ENCODE data around the gene LRFN2. TPM values are rescaled to one million over a fixed set of nuclear protein-coding genes. Genes with fewer than 3 reads are reported as not detected.

Gene LRFN2
- total RNA-seq = under 1 TPM in 1 of 2 donors, not detected in 1; under 0.01 TPM
- under 1 TPM in 1 of 2 donors, not detected in 1; 0.01 TPM for polyA plus RNA-seq

GRCh38 chr6:40587240-40588069 lies at the start of gene LRFN2:
Gene LRFN2 (minus strand): TSS chr6:40587364.
- 1% methylated on average over 89 of the region's 89 CpGs for whole genome bisulfite sequencing
- Histone ChIP-seq H3K27ac (ENCODE audit: low read depth in 1 of 2, low read length in 2 of 2) (no peak within 1 kb of the TSS), H3K9ac (ENCODE audit: low read depth in 1 of 2, low read length in 2 of 2) (no peak within 1 kb of the TSS), H3K27me3 (ENCODE audit: control insufficient read depth in 4 of 4, insufficient read depth in 4 of 4, low read length in 3 of 4) (peaks cover 0 to 4% (median 1%) of the 10 kb centered on the region in 4 donors), H3K36me3 (ENCODE audit: control insufficient read depth in 4 of 4, insufficient read depth in 3 of 4, low read depth in 1 of 4, low read length in 3 of 4) (no peaks in the 10 kb centered on the region), H3K9me3 (ENCODE audit: control insufficient read depth in 4 of 4, low read length in 3 of 4) (no peaks in the 10 kb centered on the region), H3K4me3 (ENCODE audit: low read depth in 1 of 3, low read length in 3 of 3) (peak within 1 kb of the TSS; percentile 41 to 48 (median 46)), H3K4me1 (ENCODE audit: control insufficient read depth in 4 of 4, insufficient read depth in 4 of 4, low read length in 3 of 4) (peaks cover 0 to 20% (median 17%) of the 10 kb centered on the region in 4 donors)
- TF ChIP-seq RAD21 (IDR thresholded peaks at IDR 0.05) = peak; percentile 41 to 69
- peak; percentile 78 for TF ChIP-seq CTCF (IDR thresholded peaks at IDR 0.05; ENCODE audit: low read depth, low read length, missing input control)
- no peak for TF ChIP-seq SP1 (IDR thresholded peaks at IDR 0.05)
- TF ChIP-seq MAX (IDR thresholded peaks at IDR 0.05) = no peak
- DNase-seq (ENCODE audit: low spot score) = peak; percentile 74

- Histone ChIP-seq H3K27me3 (ENCODE audit: control insufficient read depth in 4 of 4, insufficient read depth in 4 of 4, low read length in 3 of 4) (peaks cover 0 to 5% (median 0%) of the 10 kb centered on the region in 4 donors), H3K27ac (ENCODE audit: low read depth in 1 of 2, low read length in 2 of 2) (no peak overlapping the region), H3K4me3 (ENCODE audit: low read depth in 1 of 3, low read length in 3 of 3) (no peak overlapping the region), H3K9ac (ENCODE audit: low read depth in 1 of 2, low read length in 2 of 2) (no peak overlapping the region), H3K4me1 (ENCODE audit: control insufficient read depth in 4 of 4, insufficient read depth in 4 of 4, low read length in 3 of 4) (no peaks in the 10 kb centered on the region), H3K9me3 (ENCODE audit: control insufficient read depth in 4 of 4, low read length in 3 of 4) (no peaks in the 10 kb centered on the region), H3K36me3 (ENCODE audit: control insufficient read depth in 4 of 4, insufficient read depth in 3 of 4, low read depth in 1 of 4, low read length in 3 of 4) (no peaks in the 10 kb centered on the region)
- WGBS = 72% methylated on average over 3 of the region's 3 CpGs
- TF ChIP-seq FOXA1 (IDR thresholded peaks at IDR 0.05) = no peak
- no peak for TF ChIP-seq REST (IDR thresholded peaks at IDR 0.05)
- no peak for DNase-seq (ENCODE audit: low spot score)
Observed at GRCh38 chr6:40634429-40634828, 47.3 kb upstream of the LRFN2 start.

- H3K27ac ChIP-seq (ENCODE audit: low read depth in 1 of 2, low read length in 2 of 2) = no peak overlapping the region
- no peak for DNase-seq (ENCODE audit: low spot score)
- H3K9me3 ChIP-seq (ENCODE audit: control insufficient read depth in 4 of 4, low read length in 3 of 4) = no peaks in the 10 kb centered on the region
- TF ChIP-seq NR2F2 (IDR thresholded peaks at IDR 0.05) = no peak
- TF ChIP-seq TAF1 (conservative IDR thresholded peaks at IDR 0.05) = no peak
- TF ChIP-seq HNF4A (conservative IDR thresholded peaks at IDR 0.05) = no peak
- no peak for TF ChIP-seq RAD21 (IDR thresholded peaks at IDR 0.05)
- no peak for TF ChIP-seq RXRA (IDR thresholded peaks at IDR 0.05)
- no peak for TF ChIP-seq CTCF (IDR thresholded peaks at IDR 0.05; ENCODE audit: low read depth, low read length, missing input control)
- TF ChIP-seq ZBTB33 (IDR thresholded peaks at IDR 0.05) = no peak
- no peaks in the 10 kb centered on the region for H3K27me3 ChIP-seq (ENCODE audit: control insufficient read depth in 4 of 4, insufficient read depth in 4 of 4, low read length in 3 of 4)
- no peak overlapping the region for H3K9ac ChIP-seq (ENCODE audit: low read depth in 1 of 2, low read length in 2 of 2)
- H3K4me1 ChIP-seq (ENCODE audit: control insufficient read depth in 4 of 4, insufficient read depth in 4 of 4, low read length in 3 of 4) = no peaks in the 10 kb centered on the region
- H3K36me3 ChIP-seq (ENCODE audit: control insufficient read depth in 4 of 4, insufficient read depth in 3 of 4, low read depth in 1 of 4, low read length in 3 of 4) = no peaks in the 10 kb centered on the region
- 79% methylated on average over 7 of the region's 7 CpGs for WGBS
- no peak overlapping the region for H3K4me3 ChIP-seq (ENCODE audit: low read depth in 1 of 3, low read length in 3 of 3)
Observed at GRCh38 chr6:40631744-40632143, 44.6 kb upstream of the LRFN2 start.
